ENCODE results near the gene ADAMTSL1.

The ADAMTSL1 gene

GRCh38 chr9:18743421-18743820 lies 269.5 kb downstream of the ADAMTSL1 start:
- H3K4me3 ChIP-seq (ENCODE audit: low read depth, low read length), result no peak overlapping the region
- DNase-seq (ENCODE audit: low read depth), result no peak
- TF ChIP-seq CTCF (IDR thresholded peaks at IDR 0.05; ENCODE audit: low read depth, low read length, missing control alignments), result no peak

DNA sequence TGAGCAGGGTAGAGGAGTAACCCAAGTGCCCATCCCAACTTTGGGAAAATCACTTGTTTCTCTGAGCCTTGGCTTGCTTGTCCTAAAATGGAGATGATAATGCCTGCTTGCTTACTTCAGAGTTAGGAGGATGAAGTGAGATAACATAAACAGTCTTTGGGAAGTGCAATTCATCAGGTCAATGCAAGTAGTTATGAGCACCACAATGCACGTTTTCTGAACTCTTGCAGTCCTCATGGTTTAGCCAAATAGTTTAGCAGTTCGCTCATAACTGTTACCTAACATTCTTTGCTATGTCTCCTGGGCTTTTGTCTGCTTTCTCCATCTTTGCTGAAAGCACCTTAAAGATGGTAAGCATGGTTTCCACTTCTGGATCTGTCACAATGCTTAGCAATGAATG lies 270.0 kb downstream of the ADAMTSL1 start:
- no peak for DNase-seq (ENCODE audit: low read depth)
- H3K4me3 ChIP-seq (ENCODE audit: low read depth, low read length), result no peak overlapping the region
- no peak for TF ChIP-seq CTCF (IDR thresholded peaks at IDR 0.05; ENCODE audit: low read depth, low read length, missing control alignments)

- no peak for TF ChIP-seq CTCF (IDR thresholded peaks at IDR 0.05; ENCODE audit: low read depth, low read length, missing control alignments)
- no peak for DNase-seq (ENCODE audit: low read depth)
Observed at GRCh38 chr9:18745710-18746109, 271.8 kb downstream of the ADAMTSL1 start.

DNA sequence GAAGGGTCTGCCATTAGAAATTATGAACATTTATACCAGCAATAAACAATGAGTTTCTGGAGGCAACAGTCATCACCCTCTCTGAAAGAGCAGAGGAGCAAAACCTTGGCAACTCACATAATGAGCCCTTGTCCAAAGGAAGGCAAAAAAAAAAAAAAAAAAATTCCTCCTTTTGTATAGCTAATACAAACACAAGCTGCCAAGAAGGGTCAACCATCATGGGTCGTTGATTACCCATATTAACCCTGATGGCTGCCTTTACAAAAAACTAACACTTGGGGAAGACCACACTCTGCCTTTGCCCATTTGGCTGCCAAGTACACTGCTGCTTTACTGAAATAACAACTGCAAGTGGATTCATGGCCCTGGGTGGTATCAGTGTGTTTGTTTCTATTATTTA lies 272.7 kb downstream of the ADAMTSL1 start:
- TF ChIP-seq CTCF (IDR thresholded peaks at IDR 0.05; ENCODE audit: low read depth, low read length, missing control alignments), result no peak
- H3K4me3 ChIP-seq (ENCODE audit: low read depth, low read length), result no peak overlapping the region
- no peak for DNase-seq (ENCODE audit: low read depth)

More at GRCh38 chr9:18745710-18746109, 271.8 kb downstream of the ADAMTSL1 start:
- no peak overlapping the region for H3K4me3 ChIP-seq (ENCODE audit: low read depth, low read length)

- DNase-seq (ENCODE audit: low read depth), result no peak
- TF ChIP-seq CTCF (IDR thresholded peaks at IDR 0.05; ENCODE audit: low read depth, low read length, missing control alignments), result no peak
- H3K4me3 ChIP-seq (ENCODE audit: low read depth, low read length), result no peak overlapping the region
Observed at GRCh38 chr9:18747595-18747994, 273.6 kb downstream of the ADAMTSL1 start.

GRCh38 chr9:18748251-18748701 lies 274.3 kb downstream of the ADAMTSL1 start:
- DNase-seq (ENCODE audit: low read depth), result no peak
- no peak overlapping the region for H3K4me3 ChIP-seq (ENCODE audit: low read depth, low read length)
- TF ChIP-seq CTCF (IDR thresholded peaks at IDR 0.05; ENCODE audit: low read depth, low read length, missing control alignments), result no peak

GRCh38 chr9:18749711-18750110 lies 275.8 kb downstream of the ADAMTSL1 start:
- TF ChIP-seq CTCF (IDR thresholded peaks at IDR 0.05; ENCODE audit: low read depth, low read length, missing control alignments), result no peak
- no peak overlapping the region for H3K4me3 ChIP-seq (ENCODE audit: low read depth, low read length)
- no peak for DNase-seq (ENCODE audit: low read depth)

Data from GM12864 (cell line).